ENCODE results near the gene FOXE3. TPM values are rescaled to one million over a fixed set of nuclear protein-coding genes. Genes with fewer than 3 reads are reported as not detected.

FOXE3 gene
- total and polyA plus RNA-seq, 2 of the 8 experiments (the other 6 are each of a cell fraction or from before 2014, with no cell fraction given) = 0.18 TPM; not detected in 1

DNA sequence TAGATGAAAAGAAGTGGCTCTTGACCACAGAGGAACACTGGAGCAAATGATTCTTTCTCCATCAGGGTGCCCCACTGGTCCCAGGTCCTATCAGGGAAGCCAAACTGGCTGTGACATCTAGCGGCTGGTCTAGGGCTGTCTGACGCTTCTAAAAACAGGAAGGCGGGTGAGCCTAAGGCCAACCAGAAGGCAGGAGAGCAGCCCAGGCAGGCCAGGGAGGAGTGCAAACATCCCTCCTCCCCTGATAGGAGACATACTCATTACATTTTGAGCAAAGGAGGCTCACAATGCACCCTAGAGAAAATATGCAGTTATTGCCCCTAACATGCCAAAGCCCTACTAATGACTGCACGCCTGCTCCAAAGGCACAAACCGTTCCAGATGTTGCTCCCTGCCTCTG lies 10.4 kb upstream of the FOXE3 start:
- Histone ChIP-seq H2AFZ (ENCODE audit: low read length) (0 out of 2 replicates have a peak overlapping the region, but pooled peaks have one; percentile 4), H3K36me3 (ENCODE audit: control insufficient read depth in 2 of 4, insufficient read depth in 4 of 4, low read length in 3 of 4) (no peaks in the 10 kb centered on the region)
- no peak for FAIRE-seq

More for the DNA sequence above, 10.4 kb upstream of the FOXE3 start:
- Histone ChIP-seq H3K4me3 (ENCODE audit: extremely low read depth in 1 of 4, insufficient read depth in 2 of 4, low read depth in 3 of 4, low read length in 4 of 4) (no peak overlapping the region), H2BK20ac (ENCODE audit: low read length) (no peak overlapping the region), H3K27me3 (replicated peaks in 1 of 4; ENCODE audit: control insufficient read depth in 3 of 4, extremely low read depth in 1 of 4, insufficient read depth in 3 of 4, low read length in 3 of 4) (peaks cover 0 to 6% (median 1%) of the 10 kb centered on the region in 4 experiments; a peak in 4 of 7 replicates), H3K9ac (replicated peaks in 1 of 4; ENCODE audit: extremely low read depth in 1 of 4, low read depth in 3 of 4, low read length in 3 of 4) (no peak overlapping the region), H3K79me1 (ENCODE audit: low read depth, low read length) (no peaks in the 10 kb centered on the region), H4K20me1 (replicated peaks in 1 of 2; ENCODE audit: control insufficient read depth in 1 of 2, insufficient read depth in 2 of 2, low read length in 2 of 2) (no peaks in the 10 kb centered on the region), H4K91ac (replicated peaks; ENCODE audit: insufficient read length, low read length) (no peak overlapping the region), H3K23me2 (ENCODE audit: low read depth, low read length) (no peaks in the 10 kb centered on the region), H3K14ac (ENCODE audit: insufficient read length) (no peak overlapping the region), H3K79me2 (ENCODE audit: control insufficient read depth in 1 of 2, insufficient read depth in 2 of 2, low read length in 2 of 2) (no peaks in the 10 kb centered on the region), H4K5ac (ENCODE audit: insufficient read length, low read depth, low read length) (no peak overlapping the region), H2BK12ac (ENCODE audit: low read depth, low read length) (no peak overlapping the region), H3K4me1 (replicated peaks in 1 of 4; ENCODE audit: control insufficient read depth in 3 of 4, insufficient read depth in 4 of 4, low read length in 3 of 4) (no peaks in the 10 kb centered on the region; a peak in 1 of 7 replicates), H3K56ac (replicated peaks; ENCODE audit: insufficient read length, low read depth, low read length) (no peak overlapping the region), H3K23ac (ENCODE audit: insufficient read length) (no peak overlapping the region), H4K8ac (ENCODE audit: extremely low read depth, insufficient read depth, low read length) (no peak overlapping the region), H2BK15ac (ENCODE audit: low read length) (no peak overlapping the region), H2BK5ac (ENCODE audit: low read depth, low read length) (no peak overlapping the region), H2BK120ac (replicated peaks; ENCODE audit: low read depth, low read length) (no peak overlapping the region), H3K9me3 (ENCODE audit: insufficient read depth in 2 of 2, low read depth in 1 of 2, low read length in 1 of 2) (no peaks in the 10 kb centered on the region), H3K18ac (ENCODE audit: extremely low read depth, low read length) (no peak overlapping the region), H3K4ac (replicated peaks; ENCODE audit: insufficient read length, low read depth, low read length) (no peak overlapping the region), H3K4me2 (ENCODE audit: insufficient read depth in 1 of 2, low read depth in 2 of 2, low read length in 2 of 2) (no peak overlapping the region), H2AK5ac (ENCODE audit: low read depth, low read length) (no peak overlapping the region), H3K27ac (ENCODE audit: low read depth, low read length) (no peak overlapping the region)
- no peak for DNase-seq (ENCODE audit: low read depth in 1 of 2, low spot score in 2 of 2)
- CTCF ChIA-PET (ENCODE audit: partially characterized antibody) = interaction anchor here (0.6 to 4.6 kb wide), 4 partner anchors 8 to 277 kb away, joined by 3 to 33 read pairs (median 4); no protein-coding TSS in a partner anchor
- POLR2A ChIA-PET (ENCODE audit: partially characterized antibody) = no interaction called here
- 82% methylated on average over 5 of the region's 5 CpGs; no CpG with 5 or more reads in 1 of the 2 experiments for WGBS, 2 experiments (ENCODE audit: extremely low coverage in 1 of 2, insufficient coverage in 1 of 2, insufficient read length in 1 of 2, insufficient replicate concordance in 2 of 2, low coverage in 1 of 2, low lambda C conversion rate in 2 of 2, missing lambda C conversion rate in 1 of 2)

All from H1 (cell line).